Measurements from ENCODE around the gene SLC4A9.
A peak's percentile ranks its signal among the peaks of the same experiment; 100 is the strongest.

The SLC4A9 gene

GRCh38 chr5:140372971-140373487, 13.0 kb downstream of the SLC4A9 start (continued):
- no peak for TF ChIP-seq ZNF354C (tag by site-specific recombination; IDR thresholded peaks at IDR 0.05; ENCODE audit: borderline replicate concordance, low read depth)
- no peak for TF ChIP-seq ZNF433 (tag by site-specific recombination; IDR thresholded peaks at IDR 0.05; ENCODE audit: low read depth)
- TF ChIP-seq ZBTB21 (tag by site-specific recombination; IDR thresholded peaks at IDR 0.05), result no peak
- no peak for TF ChIP-seq ZBTB49 (tag by site-specific recombination; IDR thresholded peaks at IDR 0.05; ENCODE audit: low read depth)
- no peak for TF ChIP-seq ZNF133 (tag by site-specific recombination; IDR thresholded peaks at IDR 0.05)
- no peak for TF ChIP-seq KLF7 (tag by site-specific recombination; IDR thresholded peaks at IDR 0.05; ENCODE audit: borderline replicate concordance)
- TF ChIP-seq ZNF140 (tag by site-specific recombination; IDR thresholded peaks at IDR 0.05), result no peak
- TF ChIP-seq ZNF335 (tag by site-specific recombination; conservative IDR thresholded peaks at IDR 0.05), result no peak
- no peak for TF ChIP-seq ZNF707 (tag by site-specific recombination; IDR thresholded peaks at IDR 0.05)
- no peak for TF ChIP-seq ZNF404 (tag by site-specific recombination; IDR thresholded peaks at IDR 0.05)
- no peak for TF ChIP-seq SETDB1 (IDR thresholded peaks at IDR 0.05; ENCODE audit: insufficient read length, low read length)
- TF ChIP-seq PRDM1 (tag by site-specific recombination; IDR thresholded peaks at IDR 0.05), result peak; percentile 97
- TF ChIP-seq ZNF114 (tag by site-specific recombination; IDR thresholded peaks at IDR 0.05), result no peak
- TF ChIP-seq ZFP41 (tag by site-specific recombination; IDR thresholded peaks at IDR 0.05; ENCODE audit: borderline replicate concordance), result no peak
- peak; percentile 91 for TF ChIP-seq KLF9 (tag by site-specific recombination; IDR thresholded peaks at IDR 0.05; ENCODE audit: low read depth)
- TF ChIP-seq ZNF10 (tag by site-specific recombination; IDR thresholded peaks at IDR 0.05), result no peak
- TF ChIP-seq SP3 (tag by site-specific recombination; IDR thresholded peaks at IDR 0.05), result peak; percentile 54; the same call in 1 of the 2 replicates
- TF ChIP-seq ZNF37A (tag by site-specific recombination; IDR thresholded peaks at IDR 0.05), result no peak
- TF ChIP-seq ZNF776 (tag by site-specific recombination; IDR thresholded peaks at IDR 0.05; ENCODE audit: borderline replicate concordance), result no peak
- no peak for TF ChIP-seq ZNF624 (tag by site-specific recombination; IDR thresholded peaks at IDR 0.05)
- peak; percentile 46; the same call in 1 of the 2 replicates for TF ChIP-seq ZNF2 (tag by site-specific recombination; IDR thresholded peaks at IDR 0.05)
- TF ChIP-seq ZNF530 (tag by site-specific recombination; IDR thresholded peaks at IDR 0.05; ENCODE audit: low read depth), result no peak
- no peak for TF ChIP-seq ZNF837 (tag by site-specific recombination; IDR thresholded peaks at IDR 0.05)
- no peak for TF ChIP-seq ZBTB7A (tag by site-specific recombination; IDR thresholded peaks at IDR 0.05; ENCODE audit: low read depth)
- no peak for TF ChIP-seq ZIC2 (tag by site-specific recombination; IDR thresholded peaks at IDR 0.05)
- TF ChIP-seq SP2 (tag by site-specific recombination; IDR thresholded peaks at IDR 0.05), result peak; percentile 25; the same call in 1 of the 2 replicates
- no peak for TF ChIP-seq ZNF169 (tag by site-specific recombination; IDR thresholded peaks at IDR 0.05)
- peak; percentile 29; the same call in 1 of the 2 replicates for TF ChIP-seq ZNF518A (tag by site-specific recombination; conservative IDR thresholded peaks at IDR 0.05; ENCODE audit: low read depth)
- TF ChIP-seq SALL2 (tag by site-specific recombination; IDR thresholded peaks at IDR 0.05; ENCODE audit: borderline replicate concordance), result no peak
- TF ChIP-seq ZNF510 (tag by site-specific recombination; IDR thresholded peaks at IDR 0.05; ENCODE audit: insufficient replicate concordance), result no peak
- no peak for TF ChIP-seq ZNF239 (tag by site-specific recombination; IDR thresholded peaks at IDR 0.05)
- peak; percentile 85 for TF ChIP-seq IKZF3 (tag by site-specific recombination; IDR thresholded peaks at IDR 0.05)
- no peak for TF ChIP-seq ZNF174 (tag by site-specific recombination; IDR thresholded peaks at IDR 0.05)
- TF ChIP-seq ZNF121 (tag by site-specific recombination; IDR thresholded peaks at IDR 0.05), result no peak
- no peak for TF ChIP-seq ZNF529 (tag by site-specific recombination; IDR thresholded peaks at IDR 0.05; ENCODE audit: insufficient replicate concordance)
- no peak for TF ChIP-seq ZNF560 (tag by site-specific recombination; IDR thresholded peaks at IDR 0.05; ENCODE audit: borderline replicate concordance)
- no peak for TF ChIP-seq ZNF626 (tag by site-specific recombination; IDR thresholded peaks at IDR 0.05)
